ENCODE data around the gene MLX. TPM values are rescaled to one million over a fixed set of nuclear protein-coding genes. Genes with fewer than 3 reads are reported as not detected.
"Not testable (repeated sequence)": the region's sequence is repeated elsewhere in the genome, so short reads cannot be mapped to it uniquely, and the experiment has no call there.

MLX gene
- total and polyA plus RNA-seq, 2 donors (not counting 1 experiment from before 2014, with no cell fraction given) = 62.4 to 66.6 TPM

GRCh38 chr17:42538482-42538881 is 28.4 kb upstream of the MLX start:
- H3K79me2 ChIP-seq (ENCODE audit: control insufficient read depth, insufficient read depth, low read length) = peaks cover 27% of the 10 kb centered on the region
- CTCF ChIA-PET = interaction anchor here (1.1 to 1.3 kb wide), 2 partner anchors 10 to 16 kb away, joined by 3 to 4 read pairs; no protein-coding TSS in a partner anchor

GRCh38 chr17:42540558-42540957 is 26.3 kb upstream of the MLX start:
- ATAC-seq (ENCODE audit: low read depth); H3K4me2 ChIP-seq (replicated peaks; ENCODE audit: low read depth, low read length, poor library complexity, severe bottlenecking); intact Hi-C loops (cut with micrococcal nuclease); DNase-seq; H3K9me3 ChIP-seq (ENCODE audit: control extremely low read depth in 1 of 3, control insufficient read depth in 2 of 3, insufficient read depth in 1 of 3, low read length in 2 of 3); H3K27ac Mint-ChIP-seq; H2AFZ ChIP-seq (ENCODE audit: insufficient read depth, low read depth, low read length, poor library complexity, severe bottlenecking); H3K4me3 Mint-ChIP-seq; H3K4me3 ChIP-seq (ENCODE audit: control extremely low read depth in 1 of 5, extremely low read depth in 1 of 5, insufficient read depth in 1 of 5, low read depth in 2 of 5, low read length in 4 of 5); H3K27me3 Mint-ChIP-seq; H3K27me3 ChIP-seq (replicated peaks in 1 of 4; ENCODE audit: control extremely low read depth in 1 of 4, control insufficient read depth in 3 of 4, insufficient read depth in 4 of 4, low read length in 3 of 4); H3K9ac ChIP-seq (ENCODE audit: low read length); H3K27ac ChIP-seq (ENCODE audit: low read length in 2 of 2); H3K9me3 Mint-ChIP-seq (ENCODE audit: insufficient read depth): not testable (repeated sequence)
- peaks cover 11 to 14% of the 10 kb centered on the region in 2 donors for H3K4me1 ChIP-seq (ENCODE audit: control insufficient read depth in 2 of 2, insufficient read depth in 2 of 2, low read length in 2 of 2)
- 100% methylated on average over 3 of the region's 4 CpGs for WGBS (ENCODE audit: insufficient coverage)
- H4K20me1 ChIP-seq (ENCODE audit: control insufficient read depth, insufficient read depth, low read length, poor library complexity, severe bottlenecking) = peaks cover 19% of the 10 kb centered on the region
- H3K79me2 ChIP-seq (ENCODE audit: control insufficient read depth, insufficient read depth, low read length) = peaks cover 25% of the 10 kb centered on the region
- ChIA-PET POLR2A (interaction anchor here (1.2 kb wide), 1 partner anchor 14 kb away, joined by 4 read pairs; no protein-coding TSS in a partner anchor), CTCF (interaction anchor here (0.7 kb wide), 1 partner anchor 160 kb away, joined by 3 read pairs; no protein-coding TSS in a partner anchor)
- peaks cover 22% of the 10 kb centered on the region for H3K4me1 Mint-ChIP-seq
- peaks cover 0 to 22% of the 10 kb centered on the region in 2 experiments for H3K36me3 ChIP-seq (replicated peaks in 1 of 2; ENCODE audit: control extremely low read depth in 1 of 2, control insufficient read depth in 1 of 2, extremely low read depth in 1 of 2, insufficient read depth in 2 of 2, low read length in 1 of 2)

More at GRCh38 chr17:42538482-42538881, 28.4 kb upstream of the MLX start:
- peaks cover 19% of the 10 kb centered on the region for H4K20me1 ChIP-seq (ENCODE audit: control insufficient read depth, insufficient read depth, low read length, poor library complexity, severe bottlenecking)
- intact Hi-C loops (cut with micrococcal nuclease) = loop anchor here (5.0 kb wide), 1 partner anchor 139 kb away; the partner anchor contains the start of gene PLEKHH3
- POLR2A ChIA-PET = no interaction called here
- no peak overlapping the region for H3K9ac ChIP-seq (ENCODE audit: low read length)
- no peak overlapping the region for H3K4me2 ChIP-seq (replicated peaks; ENCODE audit: low read depth, low read length, poor library complexity, severe bottlenecking)
- peaks cover 17 to 21% of the 10 kb centered on the region in 2 donors for H3K4me1 ChIP-seq (ENCODE audit: control insufficient read depth in 2 of 2, insufficient read depth in 2 of 2, low read length in 2 of 2)
- H3K36me3 ChIP-seq (replicated peaks in 1 of 2; ENCODE audit: control extremely low read depth in 1 of 2, control insufficient read depth in 1 of 2, extremely low read depth in 1 of 2, insufficient read depth in 2 of 2, low read length in 1 of 2) = peaks cover 0 to 19% of the 10 kb centered on the region in 2 experiments
- Mint-ChIP-seq H3K27me3 (no peaks in the 10 kb centered on the region), H3K27ac (no peak overlapping the region), H3K4me3 (no peak overlapping the region), H3K9me3 (ENCODE audit: insufficient read depth) (no peaks in the 10 kb centered on the region), H3K4me1 (peaks cover 31% of the 10 kb centered on the region)
- no peaks in the 10 kb centered on the region for H3K27me3 ChIP-seq (replicated peaks in 1 of 4; ENCODE audit: control extremely low read depth in 1 of 4, control insufficient read depth in 3 of 4, insufficient read depth in 4 of 4, low read length in 3 of 4)
- 97% methylated on average over 13 of the region's 14 CpGs for WGBS (ENCODE audit: insufficient coverage)
- H3K9me3 ChIP-seq (ENCODE audit: control extremely low read depth in 1 of 3, control insufficient read depth in 2 of 3, insufficient read depth in 1 of 3, low read length in 2 of 3) = no peaks in the 10 kb centered on the region
- ATAC-seq (ENCODE audit: low read depth) (no peak), DNase-seq (no peak)
- TF ChIP-seq EZH2 (IDR thresholded peaks at IDR 0.05; ENCODE audit: borderline replicate concordance, insufficient read depth, low read depth, low read length, poor library complexity, severe bottlenecking) = no peak
- no peak for TF ChIP-seq CTCF (IDR thresholded peaks at IDR 0.05)
- H2AFZ ChIP-seq (ENCODE audit: insufficient read depth, low read depth, low read length, poor library complexity, severe bottlenecking) = no peak overlapping the region
- no peak overlapping the region for H3K4me3 ChIP-seq (ENCODE audit: control extremely low read depth in 1 of 5, extremely low read depth in 1 of 5, insufficient read depth in 1 of 5, low read depth in 2 of 5, low read length in 4 of 5)
- no peak overlapping the region for H3K27ac ChIP-seq (ENCODE audit: low read length in 2 of 2)
